Right lobe of liver (tissue), 4 donors: ENCODE results near the gene PILRA.

ENCODE experiments used
- CTCF ChIP-seq, 4 donors: fragments of 200-600 bp in 3 of 4; fragments of 450-650 bp in 1 of 4; IDR thresholded peaks; one replicate each; pipeline versions ENCODE4 v1.5.1 to v1.8.0; 2016 to 2022; ENCODE audit warnings: antibody characterized with exemption in 4 of 4, mild to moderate bottlenecking in 2 of 4
- POLR2A ChIP-seq: fragments of 450-650 bp; IDR thresholded peaks from one replicate; pipeline ENCODE4 v1.6.1; 2017; ENCODE audit warnings: antibody characterized with exemption, mild to moderate bottlenecking
- donor health status: DM: no; HTN: no; CAD: no.
- donor health status: DM: no; HTN: no; CAD: no.
- donor health status: DM: no; HTN: yes; CAD: no.

GRCh38 chr7:100380196-100380595, 6.9 kb downstream of the PILRA start:
- TF ChIP-seq CTCF (IDR thresholded peaks at IDR 0.05) (no peak), POLR2A (no peak)
